HG03139 (cell line): ENCODE data around the gene TMEM91.
"Not testable (repeated sequence)": the region's sequence is repeated elsewhere in the genome, so short reads cannot be mapped to it uniquely, and the experiment has no call there.

Experiments used
- ATAC-seq: cut with Tn5 transposase; IDR thresholded peaks from one replicate; pipeline ENCODE4 v1.9.1; 2021; ENCODE audit not compliant: unreplicated experiment

TMEM91 gene

GRCh38 chr19:41352609-41353465 is 23.5 kb upstream of the TMEM91 start:
- no peak for ATAC-seq

GRCh38 chr19:41353466-41354342 is 22.6 kb upstream of the TMEM91 start, which contains the start of gene TGFB1:
TSS of gene TGFB1 (minus strand) at chr19:41353922. CDS start at chr19:41353044, 878 bp downstream.
- ATAC-seq: peak; percentile 40

- no peak for ATAC-seq
These were observed 21.9 kb upstream of the TMEM91 start for GRCh38 chr19:41354343-41354953.

GRCh38 chr19:41355035-41355434 is 21.3 kb upstream of the TMEM91 start:
- ATAC-seq: no peak

- no peak for ATAC-seq
These were observed 20.5 kb upstream of the TMEM91 start for GRCh38 chr19:41355802-41356201.

- ATAC-seq: no peak
These were observed 19.2 kb upstream of the TMEM91 start for GRCh38 chr19:41356984-41357739.

- no peak for ATAC-seq
These were observed 18.6 kb upstream of the TMEM91 start for GRCh38 chr19:41357746-41358145.

- no peak for ATAC-seq
These were observed 16.6 kb upstream of the TMEM91 start for GRCh38 chr19:41359741-41360140.

GRCh38 chr19:41362143-41362847 is 14.0 kb upstream of the TMEM91 start:
- no peak for ATAC-seq

- no peak for ATAC-seq
These were observed 13.0 kb upstream of the TMEM91 start for GRCh38 chr19:41363371-41363752.

- peak; percentile 71 for ATAC-seq
These were observed 12.4 kb upstream of the TMEM91 start, which contains the start of gene B9D2 for GRCh38 chr19:41363753-41364523. TSS of gene B9D2 (minus strand) at chr19:41364149. CDS start at chr19:41363519, 630 bp downstream.

- ATAC-seq: no peak
These were observed 11.6 kb upstream of the TMEM91 start for GRCh38 chr19:41364524-41365391.

- no peak for ATAC-seq
These were observed 10.2 kb upstream of the TMEM91 start for GRCh38 chr19:41366089-41366488.

GRCh38 chr19:41367848-41368301 is 8.5 kb upstream of the TMEM91 start:
- ATAC-seq: no peak

GRCh38 chr19:41369769-41370168 is 6.6 kb upstream of the TMEM91 start:
- ATAC-seq: no peak

GRCh38 chr19:41371119-41371518 is 5.2 kb upstream of the TMEM91 start:
- ATAC-seq: not testable (repeated sequence)

GRCh38 chr19:41371541-41371940 is 4.8 kb upstream of the TMEM91 start:
- no peak for ATAC-seq

- no peak for ATAC-seq
These were observed 3.8 kb upstream of the TMEM91 start for GRCh38 chr19:41372501-41372900.
